ENCODE data around the gene LSAMP.

Gene LSAMP

GRCh38 chr3:115903843-115904242 lies 541.4 kb downstream of the LSAMP start:
- no peak overlapping the region for H3K27ac ChIP-seq (ENCODE audit: low read depth, low read length)

GRCh38 chr3:115901008-115901407 lies 544.3 kb downstream of the LSAMP start:
- Histone ChIP-seq H3K27me3 (ENCODE audit: insufficient read depth, low read length) (no peaks in the 10 kb centered on the region), H4K8ac (ENCODE audit: low read depth, low read length) (no peak overlapping the region), H3K23ac (ENCODE audit: low read length) (no peak overlapping the region), H2AK5ac (ENCODE audit: low read length) (no peak overlapping the region), H3K4me1 (ENCODE audit: control insufficient read depth in 1 of 2, insufficient read depth in 2 of 2, low read length in 2 of 2) (no peaks in the 10 kb centered on the region), H4K12ac (ENCODE audit: low read depth, low read length) (no peak overlapping the region), H3K79me1 (ENCODE audit: low read length) (no peaks in the 10 kb centered on the region), H3K27ac (ENCODE audit: low read depth, low read length) (no peak overlapping the region), H2BK12ac (ENCODE audit: low read length) (no peak overlapping the region), H3K4me2 (ENCODE audit: low read length) (no peak overlapping the region), H2BK5ac (ENCODE audit: low read depth, low read length, poor library complexity) (no peak overlapping the region), H3K79me2 (ENCODE audit: control insufficient read depth, insufficient read depth, low read length, poor library complexity) (no peaks in the 10 kb centered on the region), H3K4ac (ENCODE audit: low read depth, low read length) (no peak overlapping the region), H2BK120ac (ENCODE audit: insufficient read depth, low read length, poor library complexity) (no peak overlapping the region), H3K9me3 (ENCODE audit: insufficient read depth, low read depth, low read length) (no peaks in the 10 kb centered on the region), H4K91ac (ENCODE audit: low read depth, low read length) (no peak overlapping the region), H3K9ac (ENCODE audit: low read length) (no peak overlapping the region), H3K14ac (ENCODE audit: low read length) (no peak overlapping the region), H3K18ac (ENCODE audit: low read length) (no peak overlapping the region), H3K4me3 (ENCODE audit: low read depth, low read length) (no peak overlapping the region), H2AFZ (ENCODE audit: insufficient read depth, low read length, poor library complexity) (no peak overlapping the region), H3K36me3 (ENCODE audit: control insufficient read depth in 1 of 2, insufficient read depth in 2 of 2, low read length in 2 of 2) (no peaks in the 10 kb centered on the region)
- DNase-seq: no peak

More at GRCh38 chr3:115903843-115904242, 541.4 kb downstream of the LSAMP start:
- H4K91ac ChIP-seq (ENCODE audit: low read depth, low read length): no peak overlapping the region
- no peak overlapping the region for H4K12ac ChIP-seq (ENCODE audit: low read depth, low read length)
- no peak overlapping the region for H2BK5ac ChIP-seq (ENCODE audit: low read depth, low read length, poor library complexity)
- no CpG with 5 or more reads among the region's 2 CpGs for WGBS (ENCODE audit: extremely low coverage, insufficient coverage, insufficient read length)
- no peak overlapping the region for H2AK5ac ChIP-seq (ENCODE audit: low read length)
- no peak overlapping the region for H4K8ac ChIP-seq (ENCODE audit: low read depth, low read length)
- no peak overlapping the region for H3K4me2 ChIP-seq (ENCODE audit: low read length)
- no peak overlapping the region for H3K9ac ChIP-seq (ENCODE audit: low read length)
- H3K27me3 ChIP-seq (ENCODE audit: insufficient read depth, low read length): no peaks in the 10 kb centered on the region
- H3K79me1 ChIP-seq (ENCODE audit: low read length): no peaks in the 10 kb centered on the region
- H2BK12ac ChIP-seq (ENCODE audit: low read length): no peak overlapping the region
- H2BK120ac ChIP-seq (ENCODE audit: insufficient read depth, low read length, poor library complexity): no peak overlapping the region
- no peak overlapping the region for H3K4me3 ChIP-seq (ENCODE audit: low read depth, low read length)
- H3K23ac ChIP-seq (ENCODE audit: low read length): no peak overlapping the region
- H3K4me1 ChIP-seq (ENCODE audit: control insufficient read depth in 1 of 2, insufficient read depth in 2 of 2, low read length in 2 of 2): no peaks in the 10 kb centered on the region
- no peaks in the 10 kb centered on the region for H3K79me2 ChIP-seq (ENCODE audit: control insufficient read depth, insufficient read depth, low read length, poor library complexity)
- no peak overlapping the region for H3K18ac ChIP-seq (ENCODE audit: low read length)
- no peaks in the 10 kb centered on the region for H3K9me3 ChIP-seq (ENCODE audit: insufficient read depth, low read depth, low read length)
- DNase-seq: no peak
- no peak overlapping the region for H3K4ac ChIP-seq (ENCODE audit: low read depth, low read length)
- no peak overlapping the region for H2AFZ ChIP-seq (ENCODE audit: insufficient read depth, low read length, poor library complexity)
- H3K36me3 ChIP-seq (ENCODE audit: control insufficient read depth in 1 of 2, insufficient read depth in 2 of 2, low read length in 2 of 2): no peaks in the 10 kb centered on the region
- no peak overlapping the region for H3K14ac ChIP-seq (ENCODE audit: low read length)

GRCh38 chr3:115899535-115899934 lies 545.8 kb downstream of the LSAMP start:
- Histone ChIP-seq H3K18ac (ENCODE audit: low read length) (no peak overlapping the region), H4K91ac (ENCODE audit: low read depth, low read length) (no peak overlapping the region), H2BK12ac (ENCODE audit: low read length) (no peak overlapping the region), H2AFZ (ENCODE audit: insufficient read depth, low read length, poor library complexity) (no peak overlapping the region), H4K12ac (ENCODE audit: low read depth, low read length) (no peak overlapping the region), H3K14ac (ENCODE audit: low read length) (no peak overlapping the region), H3K79me1 (ENCODE audit: low read length) (no peaks in the 10 kb centered on the region), H3K9ac (ENCODE audit: low read length) (no peak overlapping the region), H3K27me3 (ENCODE audit: insufficient read depth, low read length) (no peaks in the 10 kb centered on the region), H2AK5ac (ENCODE audit: low read length) (no peak overlapping the region), H3K9me3 (ENCODE audit: insufficient read depth, low read depth, low read length) (no peaks in the 10 kb centered on the region), H3K4me1 (ENCODE audit: control insufficient read depth in 1 of 2, insufficient read depth in 2 of 2, low read length in 2 of 2) (no peaks in the 10 kb centered on the region), H3K4me3 (ENCODE audit: low read depth, low read length) (no peak overlapping the region), H3K23ac (ENCODE audit: low read length) (no peak overlapping the region), H3K4me2 (ENCODE audit: low read length) (no peak overlapping the region), H3K36me3 (ENCODE audit: control insufficient read depth in 1 of 2, insufficient read depth in 2 of 2, low read length in 2 of 2) (no peaks in the 10 kb centered on the region), H3K79me2 (ENCODE audit: control insufficient read depth, insufficient read depth, low read length, poor library complexity) (no peaks in the 10 kb centered on the region), H2BK120ac (ENCODE audit: insufficient read depth, low read length, poor library complexity) (no peak overlapping the region), H3K27ac (ENCODE audit: low read depth, low read length) (no peak overlapping the region), H2BK5ac (ENCODE audit: low read depth, low read length, poor library complexity) (no peak overlapping the region), H3K4ac (ENCODE audit: low read depth, low read length) (no peak overlapping the region), H4K8ac (ENCODE audit: low read depth, low read length) (no peak overlapping the region)
- DNase-seq: no peak
- no CpG with 5 or more reads among the region's 3 CpGs for WGBS (ENCODE audit: extremely low coverage, insufficient coverage, insufficient read length)

GRCh38 chr3:115898656-115899410 lies 546.5 kb downstream of the LSAMP start:
- no peaks in the 10 kb centered on the region for H3K79me2 ChIP-seq (ENCODE audit: control insufficient read depth, insufficient read depth, low read length, poor library complexity)
- H3K9me3 ChIP-seq (ENCODE audit: insufficient read depth, low read depth, low read length): no peaks in the 10 kb centered on the region
- H4K91ac ChIP-seq (ENCODE audit: low read depth, low read length): no peak overlapping the region
- H3K27me3 ChIP-seq (ENCODE audit: insufficient read depth, low read length): no peaks in the 10 kb centered on the region
- H3K79me1 ChIP-seq (ENCODE audit: low read length): no peaks in the 10 kb centered on the region
- H2BK12ac ChIP-seq (ENCODE audit: low read length): no peak overlapping the region
- no peak overlapping the region for H3K18ac ChIP-seq (ENCODE audit: low read length)
- no peak overlapping the region for H2AK5ac ChIP-seq (ENCODE audit: low read length)
- no peak overlapping the region for H2AFZ ChIP-seq (ENCODE audit: insufficient read depth, low read length, poor library complexity)
- no peak overlapping the region for H4K8ac ChIP-seq (ENCODE audit: low read depth, low read length)
- DNase-seq: no peak
- no peak overlapping the region for H3K4me2 ChIP-seq (ENCODE audit: low read length)
- H3K4ac ChIP-seq (ENCODE audit: low read depth, low read length): no peak overlapping the region
- no peak overlapping the region for H3K9ac ChIP-seq (ENCODE audit: low read length)
- H3K27ac ChIP-seq (ENCODE audit: low read depth, low read length): no peak overlapping the region
- H3K14ac ChIP-seq (ENCODE audit: low read length): no peak overlapping the region
- H3K4me3 ChIP-seq (ENCODE audit: low read depth, low read length): no peak overlapping the region
- H4K12ac ChIP-seq (ENCODE audit: low read depth, low read length): no peak overlapping the region
- no peaks in the 10 kb centered on the region for H3K36me3 ChIP-seq (ENCODE audit: control insufficient read depth in 1 of 2, insufficient read depth in 2 of 2, low read length in 2 of 2)
- no peak overlapping the region for H3K23ac ChIP-seq (ENCODE audit: low read length)
- H2BK5ac ChIP-seq (ENCODE audit: low read depth, low read length, poor library complexity): no peak overlapping the region
- no CpG with 5 or more reads among the region's 3 CpGs for WGBS (ENCODE audit: extremely low coverage, insufficient coverage, insufficient read length)
- H2BK120ac ChIP-seq (ENCODE audit: insufficient read depth, low read length, poor library complexity): no peak overlapping the region
- no peaks in the 10 kb centered on the region for H3K4me1 ChIP-seq (ENCODE audit: control insufficient read depth in 1 of 2, insufficient read depth in 2 of 2, low read length in 2 of 2)

All from trophoblast cell (in vitro differentiated cells and primary cell).